Hematopoietic multipotent progenitor cell treated with erythropoietin and hydrocortisone succinate and interleukin-3 and kit ligand, for 17 days (in vitro differentiated cells): ENCODE results near the gene ARHGAP45.
"Not testable (repeated sequence)": the region's sequence is repeated elsewhere in the genome, so short reads cannot be mapped to it uniquely, and the experiment has no call there.

Experiments
- DNase-seq: peaks from one replicate; pipeline ENCODE4 v3.0.0-alpha.2; 2015; ENCODE audit warnings: low spot score

Gene ARHGAP45, protein sequence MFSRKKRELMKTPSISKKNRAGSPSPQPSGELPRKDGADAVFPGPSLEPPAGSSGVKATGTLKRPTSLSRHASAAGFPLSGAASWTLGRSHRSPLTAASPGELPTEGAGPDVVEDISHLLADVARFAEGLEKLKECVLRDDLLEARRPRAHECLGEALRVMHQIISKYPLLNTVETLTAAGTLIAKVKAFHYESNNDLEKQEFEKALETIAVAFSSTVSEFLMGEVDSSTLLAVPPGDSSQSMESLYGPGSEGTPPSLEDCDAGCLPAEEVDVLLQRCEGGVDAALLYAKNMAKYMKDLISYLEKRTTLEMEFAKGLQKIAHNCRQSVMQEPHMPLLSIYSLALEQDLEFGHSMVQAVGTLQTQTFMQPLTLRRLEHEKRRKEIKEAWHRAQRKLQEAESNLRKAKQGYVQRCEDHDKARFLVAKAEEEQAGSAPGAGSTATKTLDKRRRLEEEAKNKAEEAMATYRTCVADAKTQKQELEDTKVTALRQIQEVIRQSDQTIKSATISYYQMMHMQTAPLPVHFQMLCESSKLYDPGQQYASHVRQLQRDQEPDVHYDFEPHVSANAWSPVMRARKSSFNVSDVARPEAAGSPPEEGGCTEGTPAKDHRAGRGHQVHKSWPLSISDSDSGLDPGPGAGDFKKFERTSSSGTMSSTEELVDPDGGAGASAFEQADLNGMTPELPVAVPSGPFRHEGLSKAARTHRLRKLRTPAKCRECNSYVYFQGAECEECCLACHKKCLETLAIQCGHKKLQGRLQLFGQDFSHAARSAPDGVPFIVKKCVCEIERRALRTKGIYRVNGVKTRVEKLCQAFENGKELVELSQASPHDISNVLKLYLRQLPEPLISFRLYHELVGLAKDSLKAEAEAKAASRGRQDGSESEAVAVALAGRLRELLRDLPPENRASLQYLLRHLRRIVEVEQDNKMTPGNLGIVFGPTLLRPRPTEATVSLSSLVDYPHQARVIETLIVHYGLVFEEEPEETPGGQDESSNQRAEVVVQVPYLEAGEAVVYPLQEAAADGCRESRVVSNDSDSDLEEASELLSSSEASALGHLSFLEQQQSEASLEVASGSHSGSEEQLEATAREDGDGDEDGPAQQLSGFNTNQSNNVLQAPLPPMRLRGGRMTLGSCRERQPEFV

DNA sequence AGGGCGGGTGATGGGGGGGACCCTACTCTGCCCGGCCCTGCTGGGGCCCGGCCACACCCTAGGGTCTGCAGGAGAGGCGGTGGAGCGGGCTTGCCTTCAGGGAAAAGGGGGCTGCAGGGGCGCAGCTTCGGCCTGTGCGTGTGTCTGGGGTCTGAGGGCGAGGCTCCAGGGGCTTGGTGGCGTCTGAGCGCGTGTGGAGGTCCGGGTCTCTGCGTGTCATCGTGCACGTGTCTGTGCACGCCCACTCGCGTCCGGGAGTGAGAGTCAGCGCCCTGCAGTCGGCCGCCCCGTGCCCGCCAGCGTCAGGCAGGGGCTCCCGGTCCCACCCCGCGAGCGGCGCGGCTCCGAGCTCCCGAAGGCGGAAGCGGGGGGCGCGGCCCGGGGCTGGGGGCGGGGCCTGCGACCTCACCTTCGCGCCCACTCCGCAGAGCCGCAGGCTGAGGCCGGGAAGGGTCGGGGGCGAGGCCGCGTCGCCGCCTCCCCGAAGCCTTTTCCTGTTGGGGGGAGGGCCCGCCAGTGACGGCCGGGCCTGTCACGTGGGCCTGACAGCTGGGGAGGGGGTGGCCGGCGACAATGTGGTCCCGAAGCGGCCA is at the start of gene ARHGAP45:
TSS of gene ARHGAP45 (plus strand) at position 420 of the 593 bp plus-strand sequence. CDS start 239 bp downstream, outside the sequence.
- no peak for DNase-seq

DNA sequence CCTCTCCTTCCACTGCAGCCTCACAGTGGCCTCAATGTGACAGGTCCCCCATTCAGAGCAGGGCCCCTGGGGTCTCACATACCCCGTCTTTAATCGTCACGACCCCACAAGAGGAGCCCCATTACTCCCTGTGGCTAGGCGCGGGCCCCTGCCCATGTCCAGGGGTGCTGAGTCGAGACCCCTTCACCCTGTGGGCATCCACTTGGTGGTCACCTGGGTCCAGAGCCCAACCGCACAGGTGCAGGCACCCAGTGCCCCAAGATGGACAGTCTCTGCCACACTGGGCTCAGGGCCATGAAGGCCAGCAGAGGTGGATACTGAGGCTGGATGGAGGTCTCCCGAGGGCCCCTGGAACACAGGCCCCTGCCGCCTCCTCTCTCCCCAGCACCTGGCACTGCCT is 49.1 kb upstream of the ARHGAP45 start:
- no peak for DNase-seq

DNA sequence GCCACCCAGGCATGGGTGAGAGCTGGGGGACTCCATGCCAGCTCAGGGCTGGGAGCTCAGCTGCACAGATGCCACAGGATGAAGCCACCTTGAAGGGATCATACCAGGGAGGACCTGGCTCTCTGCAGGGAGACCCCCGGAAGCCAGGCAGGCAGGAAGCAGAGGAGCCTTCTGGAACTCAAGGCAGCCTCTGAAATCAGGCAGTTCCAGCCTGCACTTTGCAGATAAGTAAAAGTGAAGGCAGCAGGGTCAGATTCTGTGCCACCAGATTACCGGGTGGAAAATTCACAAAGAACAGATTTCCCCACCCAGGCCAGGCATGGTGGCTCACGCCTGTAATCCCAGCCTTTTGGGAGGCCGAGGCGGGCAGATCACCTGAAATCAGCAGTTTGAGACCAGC is 48.6 kb upstream of the ARHGAP45 start:
- DNase-seq = no peak

DNA sequence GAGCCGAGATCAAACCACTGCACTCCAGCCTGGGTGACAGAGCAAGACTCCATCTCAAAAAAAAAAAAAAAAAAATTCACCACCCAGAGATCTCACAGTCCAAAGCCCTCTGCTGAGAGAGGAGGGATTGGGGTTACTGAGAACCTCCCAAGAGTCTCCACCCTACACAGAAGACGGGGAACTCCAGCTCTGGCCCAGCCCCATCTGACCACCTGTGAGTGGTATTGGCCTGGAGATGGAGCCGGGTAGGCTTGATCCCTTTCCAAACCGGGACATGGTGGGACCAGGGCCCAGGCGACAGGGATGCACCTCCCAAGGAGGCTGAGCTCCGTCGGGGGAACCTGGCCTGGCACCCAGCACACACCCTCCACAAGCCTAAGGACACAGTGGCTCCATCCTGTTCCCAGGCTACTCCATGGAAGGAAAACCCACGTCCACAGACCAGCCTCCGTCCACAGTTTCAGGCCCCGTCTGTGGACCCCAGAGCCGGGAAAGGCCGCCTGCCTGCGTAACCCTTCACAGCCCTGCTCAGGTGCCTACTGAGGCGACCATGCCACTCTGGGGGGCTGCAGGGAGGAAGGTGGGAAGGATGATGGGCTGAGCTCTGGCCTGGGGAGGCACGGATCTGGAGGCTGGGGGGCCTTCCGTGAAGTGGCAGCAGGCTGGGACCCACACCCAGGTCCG is 47.9 kb upstream of the ARHGAP45 start:
- no peak for DNase-seq

DNA sequence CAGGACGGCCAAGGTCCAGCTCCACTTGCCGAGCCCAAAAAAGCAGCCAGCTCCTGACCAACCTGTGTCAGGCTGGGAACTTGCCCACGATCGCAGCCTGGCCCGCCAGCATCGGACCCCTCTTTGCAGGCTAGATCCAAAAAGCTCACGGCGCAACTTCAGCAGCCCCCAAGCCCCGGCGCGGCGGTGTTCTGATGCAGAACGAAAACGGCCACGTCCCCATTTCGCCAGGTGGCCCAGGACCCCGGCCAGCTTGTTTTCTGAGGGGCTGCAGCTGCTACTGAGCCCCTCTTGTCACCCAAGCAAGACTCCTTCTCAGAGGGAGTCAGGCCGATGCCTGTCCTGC is 47.4 kb upstream of the ARHGAP45 start:
- no peak for DNase-seq

DNA sequence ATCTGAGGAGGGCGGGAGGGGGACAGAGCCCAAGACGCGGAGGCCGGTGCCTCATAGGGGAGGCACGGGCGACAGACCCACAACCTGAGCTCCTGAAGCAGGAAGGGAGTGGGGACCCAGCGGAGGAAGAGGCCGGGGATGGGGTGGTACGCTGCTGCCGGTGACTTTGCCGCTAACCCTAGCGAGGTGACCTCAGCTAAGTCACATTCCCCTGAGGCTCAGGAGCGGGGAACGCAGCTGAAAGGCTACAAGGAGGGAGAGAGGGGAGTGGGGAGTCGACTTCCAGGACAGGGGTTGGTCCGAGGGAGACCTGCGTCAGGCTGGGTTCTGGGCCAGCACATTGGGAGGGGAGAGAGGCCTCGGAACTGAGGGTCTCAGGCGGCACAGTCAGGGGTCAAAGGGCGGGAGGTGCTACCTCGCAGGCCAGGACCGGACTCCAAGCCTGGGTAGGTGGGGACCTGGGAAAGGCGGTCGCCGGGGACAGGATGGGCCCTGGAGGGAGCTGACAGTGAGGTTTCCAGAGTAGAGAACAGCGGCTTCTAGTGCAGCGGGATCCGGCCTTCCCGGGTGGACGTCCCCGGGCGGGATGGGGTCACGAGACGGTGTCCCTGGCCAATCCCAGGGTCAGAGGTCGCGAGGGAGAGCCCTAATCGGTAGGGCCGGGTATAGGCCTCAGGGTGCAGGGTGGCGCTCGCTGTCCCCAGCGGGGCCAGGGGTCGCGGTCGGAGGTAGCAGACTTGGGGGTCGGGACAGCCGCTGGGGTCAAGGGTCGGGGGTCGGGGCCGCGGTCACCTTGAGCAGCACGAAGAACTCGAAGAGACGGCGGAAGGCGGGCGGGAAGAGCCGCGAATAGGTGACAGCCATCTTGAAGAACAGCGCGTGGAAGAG is 46.7 kb upstream of the ARHGAP45 start:
- DNase-seq = peak; percentile 29

DNA sequence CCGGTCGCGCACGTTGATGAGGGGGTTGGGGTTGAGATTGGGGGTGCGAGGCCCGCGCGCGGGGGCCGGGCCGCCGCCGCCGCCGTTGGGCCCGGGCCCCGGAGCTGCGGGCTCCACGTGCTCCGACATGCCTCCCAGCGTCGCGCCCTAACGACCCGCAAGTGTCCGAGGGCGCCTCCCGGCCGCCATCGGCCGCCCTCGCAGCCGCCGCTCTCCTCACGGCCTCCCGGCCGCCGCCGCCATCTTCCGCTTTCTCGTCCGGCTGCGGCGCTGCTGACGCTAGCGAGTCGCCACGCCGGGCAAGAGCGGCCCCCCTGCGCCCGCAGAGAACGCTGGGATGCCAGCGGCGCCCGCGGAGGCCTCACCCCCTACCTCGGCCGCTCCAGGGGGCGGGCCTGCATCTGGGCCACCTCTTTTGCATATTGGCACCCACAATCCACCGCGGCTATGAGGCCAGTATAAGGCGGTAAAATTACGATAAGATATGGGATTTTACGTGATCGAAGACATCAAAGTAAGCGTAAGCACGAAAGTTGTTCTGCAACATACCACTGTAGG is 46.0 kb upstream of the ARHGAP45 start, which contains the start of gene TMEM259:
TSS of gene TMEM259 (minus strand) at position 256 of the 558 bp plus-strand sequence. CDS start at position 129, 127 bp downstream.
- DNase-seq = peak; percentile 98

DNA sequence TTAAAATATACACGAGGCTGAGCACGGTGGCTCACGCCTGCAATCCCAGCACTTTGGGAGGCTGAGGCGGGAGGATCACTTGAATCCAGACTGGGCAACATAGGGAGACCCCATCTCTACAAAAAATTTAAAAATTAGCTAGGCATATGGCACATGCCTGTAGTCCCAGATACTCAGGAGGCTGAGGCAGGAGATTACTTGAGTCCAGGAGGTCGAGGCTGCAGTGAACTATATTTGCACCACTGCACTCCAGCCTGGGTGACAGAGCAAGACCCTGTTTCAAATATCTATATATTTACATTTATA is 43.1 kb upstream of the ARHGAP45 start:
- DNase-seq = not testable (repeated sequence)

DNA sequence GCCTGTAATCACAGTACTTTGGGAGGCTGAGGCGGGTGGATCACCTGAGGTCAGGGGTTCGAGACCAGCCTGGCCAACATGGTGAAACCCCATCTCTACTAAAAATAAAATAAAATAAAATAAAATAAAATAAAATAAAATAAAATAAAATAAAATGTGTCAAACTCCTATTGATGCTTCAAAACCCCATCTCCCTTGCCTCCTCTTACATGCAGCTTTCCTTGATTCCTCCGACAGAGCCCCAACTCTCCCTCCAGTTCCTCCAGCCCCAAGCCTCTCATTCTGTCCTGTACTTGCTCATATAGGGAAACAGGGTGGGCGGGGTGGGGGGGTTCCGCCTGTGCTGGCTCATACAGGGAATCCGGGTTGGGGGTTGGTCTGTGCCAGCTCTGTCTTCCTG is 41.9 kb upstream of the ARHGAP45 start:
- not testable (repeated sequence) for DNase-seq

DNA sequence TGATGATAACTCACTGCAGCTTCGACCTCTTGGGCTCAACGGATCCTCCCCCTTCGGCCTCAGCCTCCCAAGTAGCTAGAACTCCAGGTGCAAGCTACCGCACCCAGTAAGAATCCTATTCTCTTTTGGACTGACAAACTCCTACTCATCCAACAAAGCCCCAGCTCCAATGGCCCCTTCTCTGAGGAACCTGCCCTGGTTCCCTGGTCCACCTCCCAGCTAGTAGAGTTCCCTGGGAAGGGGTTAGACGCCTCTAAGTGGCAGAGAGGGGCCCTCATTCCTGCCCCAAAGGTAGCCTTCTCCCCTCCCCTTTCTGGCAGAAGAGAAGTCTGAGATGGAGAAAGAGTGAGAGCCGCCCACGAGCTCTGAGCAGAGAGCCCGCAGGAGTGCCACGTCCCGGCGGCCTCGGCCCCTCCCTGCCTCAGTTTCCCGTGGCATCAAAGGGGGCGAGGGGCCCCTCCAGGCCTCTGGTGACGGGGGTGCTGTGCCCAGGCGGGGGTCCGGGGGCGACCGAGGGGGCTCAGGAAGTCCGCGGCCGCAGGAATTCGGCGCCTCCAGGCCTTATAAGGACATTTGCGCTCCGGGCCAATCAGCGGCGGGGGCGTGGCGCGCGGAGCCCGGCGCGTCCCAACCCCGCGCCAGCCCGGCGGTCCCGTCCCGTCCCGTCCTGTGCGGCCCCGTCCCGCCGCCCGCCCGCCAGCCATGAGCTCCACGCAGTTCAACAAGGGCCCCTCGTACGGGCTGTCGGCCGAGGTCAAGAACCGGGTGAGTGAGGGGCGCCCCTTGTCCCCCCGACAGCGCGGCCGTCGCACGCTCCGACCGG is 40.8 kb upstream of the ARHGAP45 start, which contains the start of gene CNN2:
TSS of gene CNN2 (plus strand) at position 649 of the 823 bp plus-strand sequence. CDS start at position 703, 54 bp downstream.
- peak; percentile 37 for DNase-seq

DNA sequence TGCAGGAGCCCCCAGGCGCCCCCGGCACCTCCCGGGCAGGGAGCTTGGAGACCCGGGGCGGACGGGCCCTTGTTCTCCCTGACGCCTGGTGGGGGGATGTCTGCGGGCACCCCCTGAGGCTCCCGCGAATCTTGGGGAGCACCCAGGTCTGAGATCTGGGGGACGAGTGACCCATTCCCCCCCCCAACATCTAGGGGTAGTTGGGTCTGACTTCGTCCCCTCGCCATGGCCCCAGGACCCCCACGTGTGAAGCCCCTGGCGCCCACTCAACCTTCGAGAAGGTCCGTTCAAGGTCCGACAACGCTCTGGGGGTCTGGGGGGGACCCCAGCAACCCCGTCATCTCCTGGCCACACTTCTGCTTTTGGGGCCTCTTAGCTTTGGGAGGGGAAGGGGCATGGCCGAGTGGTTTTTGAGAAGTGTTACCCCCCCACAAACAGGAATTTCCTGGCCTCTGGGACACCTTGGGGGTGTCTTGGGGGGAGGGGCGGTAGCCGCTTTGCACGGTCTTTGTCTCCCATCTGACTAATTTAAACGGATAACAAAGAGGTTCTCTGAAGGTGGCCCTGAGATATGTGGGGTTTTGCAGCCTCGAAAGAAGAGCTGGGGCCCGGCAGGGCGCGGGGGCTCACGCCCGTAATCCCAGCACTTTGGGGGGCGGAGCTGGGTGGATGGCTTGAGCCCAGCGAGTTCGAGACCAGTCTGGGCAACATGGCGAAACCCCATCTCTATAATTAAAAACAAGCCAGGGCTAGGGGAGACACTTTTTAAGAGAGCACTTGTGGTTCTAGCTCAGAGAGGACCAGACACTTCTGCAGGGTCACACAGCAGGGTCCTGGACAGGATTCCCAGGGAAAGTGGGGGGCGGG is 40.0 kb upstream of the ARHGAP45 start:
- no peak for DNase-seq

DNA sequence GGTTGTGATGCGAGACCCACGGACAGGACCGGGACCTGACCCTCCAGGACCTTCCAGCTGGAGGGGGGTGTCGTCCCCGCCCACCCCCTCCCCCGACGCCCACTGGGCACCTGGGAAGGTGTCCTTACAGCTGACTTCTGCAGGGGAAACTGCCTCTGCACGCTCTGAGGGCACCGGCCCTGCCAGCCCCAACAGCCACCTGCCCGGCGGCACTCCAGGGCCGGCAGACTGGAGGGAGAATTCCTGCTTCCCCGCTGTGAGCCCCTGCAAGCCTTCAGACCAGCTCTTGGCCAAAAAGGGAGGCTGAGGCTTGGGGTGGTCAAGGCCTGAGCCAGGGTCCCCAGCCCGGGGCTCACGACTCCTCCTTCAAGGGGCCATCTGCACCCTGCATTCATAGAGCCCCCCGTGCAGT is 39.3 kb upstream of the ARHGAP45 start:
- no peak for DNase-seq

DNA sequence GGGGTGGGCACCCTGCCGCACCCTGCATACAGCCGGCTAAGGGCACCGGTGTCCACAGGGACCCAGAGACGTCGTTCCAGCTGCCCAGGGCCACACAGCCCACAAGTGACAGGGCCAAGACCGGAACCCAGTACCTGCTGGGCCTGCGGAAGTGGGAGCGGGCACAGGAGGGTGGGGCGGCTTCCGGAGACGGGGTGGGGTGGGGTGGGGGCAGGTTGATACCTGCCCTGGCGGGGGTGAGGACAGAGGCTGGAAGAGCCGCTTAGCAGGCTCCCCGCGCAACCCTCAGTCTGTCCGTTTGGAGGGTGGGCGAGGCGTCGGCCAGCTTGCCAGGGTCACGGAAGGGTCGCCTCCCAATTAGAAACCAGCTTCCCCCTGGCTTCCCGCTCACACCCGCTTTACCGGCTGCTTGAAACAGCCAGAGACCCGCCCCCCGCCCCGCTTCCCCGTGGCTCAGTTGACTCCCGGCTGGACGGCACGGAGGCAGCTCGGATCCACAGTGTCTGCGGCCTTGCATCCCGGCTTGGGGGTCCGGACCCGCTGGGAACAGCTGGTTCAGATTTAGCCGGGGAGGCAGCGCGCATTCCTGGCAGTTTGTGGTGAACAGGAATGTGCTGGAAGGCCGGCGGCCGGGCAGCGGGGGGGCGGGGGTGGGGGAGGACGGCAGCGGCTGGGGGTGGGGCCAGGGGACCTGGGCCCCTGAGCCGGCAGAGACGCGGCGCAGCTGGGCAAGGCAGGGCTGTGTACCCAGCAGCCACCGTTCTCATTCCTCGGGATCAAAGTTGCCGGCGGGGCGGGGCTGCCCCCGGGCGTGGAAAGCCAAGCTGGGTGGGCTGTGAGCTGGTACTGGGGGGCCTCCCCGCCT is 38.7 kb upstream of the ARHGAP45 start:
- DNase-seq = no peak

DNA sequence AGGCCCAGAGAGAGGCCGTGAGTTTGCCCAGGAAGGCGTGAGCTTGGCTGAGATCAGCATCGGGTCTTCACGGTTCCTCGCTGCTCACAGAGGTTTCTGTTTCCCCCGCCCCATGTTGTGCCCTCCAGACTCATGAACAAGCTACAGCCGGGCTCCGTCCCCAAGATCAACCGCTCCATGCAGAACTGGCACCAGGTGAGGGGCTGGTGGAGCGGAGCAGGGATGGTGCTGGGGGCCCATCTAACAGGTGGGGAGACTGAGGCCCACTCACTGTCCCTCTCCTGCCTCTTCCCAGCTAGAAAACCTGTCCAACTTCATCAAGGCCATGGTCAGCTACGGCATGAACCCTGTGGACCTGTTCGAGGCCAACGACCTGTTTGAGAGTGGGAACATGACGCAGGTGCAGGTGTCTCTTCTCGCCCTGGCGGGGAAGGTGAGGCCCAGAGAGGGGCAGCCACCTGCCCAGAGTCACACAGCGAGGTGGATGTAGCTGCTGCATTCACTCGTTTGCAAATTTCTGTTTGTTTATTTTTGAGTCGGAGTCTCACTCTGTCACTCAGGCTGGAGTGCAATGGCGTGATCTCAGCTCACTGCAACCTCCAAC is 34.6 kb upstream of the ARHGAP45 start:
- no peak for DNase-seq

DNA sequence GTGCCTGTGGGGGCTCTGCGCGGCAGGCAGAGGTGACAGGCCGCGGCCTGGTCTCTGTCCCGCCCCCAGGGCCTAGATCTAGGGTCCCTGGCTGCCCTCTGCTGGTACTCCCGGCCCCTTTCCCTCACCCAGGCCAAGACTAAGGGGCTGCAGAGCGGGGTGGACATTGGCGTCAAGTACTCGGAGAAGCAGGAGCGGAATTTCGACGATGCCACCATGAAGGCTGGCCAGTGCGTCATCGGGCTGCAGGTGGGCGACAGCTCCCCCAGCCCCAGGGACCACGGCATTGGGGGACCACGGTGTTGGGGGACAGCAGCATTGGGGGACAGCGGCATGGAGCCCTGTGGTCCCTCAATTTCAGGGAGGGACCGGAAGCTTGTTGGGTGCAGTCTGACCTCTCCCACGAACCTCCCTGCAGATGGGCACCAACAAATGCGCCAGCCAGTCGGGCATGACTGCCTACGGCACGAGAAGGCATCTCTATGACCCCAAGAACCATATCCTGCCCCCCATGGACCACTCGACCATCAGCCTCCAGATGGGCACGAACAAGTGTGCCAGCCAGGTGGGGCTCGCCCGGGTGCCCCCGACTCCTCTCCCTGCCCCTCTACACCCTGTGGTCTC is 30.9 kb upstream of the ARHGAP45 start:
- DNase-seq = no peak

DNA sequence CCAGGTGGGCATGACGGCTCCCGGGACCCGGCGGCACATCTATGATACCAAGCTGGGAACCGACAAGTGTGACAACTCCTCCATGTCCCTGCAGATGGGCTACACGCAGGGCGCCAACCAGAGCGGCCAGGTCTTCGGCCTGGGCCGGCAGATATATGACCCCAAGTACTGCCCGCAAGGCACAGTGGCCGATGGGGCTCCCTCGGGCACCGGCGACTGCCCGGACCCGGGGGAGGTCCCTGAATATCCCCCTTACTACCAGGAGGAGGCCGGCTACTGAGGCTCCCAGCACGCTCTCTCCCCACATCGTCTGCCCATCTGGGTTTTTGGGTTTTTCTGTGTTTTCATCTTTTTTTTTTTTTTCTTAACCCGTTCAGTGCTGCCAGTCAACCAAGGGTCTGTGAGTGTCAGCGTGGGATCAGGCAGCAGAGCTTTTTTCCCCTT is 29.3 kb upstream of the ARHGAP45 start:
- no peak for DNase-seq
